Liver (tissue), 9 donors: Measurements from ENCODE around the gene PRRX1. TPM values are rescaled to one million over a fixed set of nuclear protein-coding genes. Genes with fewer than 3 reads are reported as not detected.

Experiments used
- DNase-seq: peaks from one replicate; pipeline ENCODE4 v3.0.0-alpha.2; 2017; ENCODE audit warnings: low spot score
- H3K27ac ChIP-seq, 2 donors: one replicate each; pipeline ENCODE4 v1.7.0; 2013; ENCODE audit warnings: inconsistent platforms in 2 of 2, low read length in 2 of 2, control low read depth in 1 of 2, low read depth in 1 of 2, mild to moderate bottlenecking in 1 of 2
- H3K27me3 ChIP-seq, 4 donors: one replicate each; pipeline versions ENCODE4 v1.6.1 to v1.7.0; 2013; ENCODE audit warnings: low read length in 3 of 4, inconsistent platforms in 1 of 4, mild to moderate bottlenecking in 1 of 4, moderate library complexity in 1 of 4; ENCODE audit not compliant: control insufficient read depth in 4 of 4, insufficient read depth in 4 of 4
- H3K36me3 ChIP-seq, 4 donors: one replicate each; pipeline versions ENCODE4 v1.6.1 to v1.7.0; 2013; ENCODE audit warnings: low read length in 3 of 4, mild to moderate bottlenecking in 3 of 4, low read depth in 1 of 4, moderate library complexity in 1 of 4; ENCODE audit not compliant: control insufficient read depth in 4 of 4, insufficient read depth in 3 of 4
- H3K4me1 ChIP-seq, 4 donors: one replicate each; pipeline versions ENCODE4 v1.6.1 to v1.7.0; 2013; ENCODE audit warnings: low read length in 3 of 4, mild to moderate bottlenecking in 3 of 4, moderate library complexity in 1 of 4; ENCODE audit not compliant: control insufficient read depth in 4 of 4, insufficient read depth in 4 of 4
- H3K4me3 ChIP-seq, 3 donors: one replicate each; pipeline versions ENCODE4 v1.6.1 to v1.7.0; 2013; ENCODE audit warnings: low read length in 3 of 3, control low read depth in 1 of 3, low read depth in 1 of 3, mild to moderate bottlenecking in 1 of 3
- H3K9ac ChIP-seq, 2 donors: one replicate each; pipeline ENCODE4 v1.7.0; 2013; ENCODE audit warnings: low read length in 2 of 2, mild to moderate bottlenecking in 2 of 2, moderate library complexity in 2 of 2, control low read depth in 1 of 2, low read depth in 1 of 2
- H3K9me3 ChIP-seq, 4 donors: one replicate each; pipeline versions ENCODE4 v1.6.1 to v1.7.0; 2013; ENCODE audit warnings: low read length in 3 of 4; ENCODE audit not compliant: control insufficient read depth in 4 of 4
- ATF3 ChIP-seq: IDR thresholded peaks from 2 replicates; pipeline ENCODE4 v1.6.1; 2016; ENCODE audit warnings: antibody characterized with exemption
- CTCF ChIP-seq: fragments of 150-350 bp; IDR thresholded peaks from 2 replicates; pipeline ENCODE4 v1.5.1; 2017; ENCODE audit warnings: improper control_type of control experiment, low read depth, low read length; ENCODE audit not compliant: missing input control
- EGR1 ChIP-seq, 2 donors: IDR thresholded peaks; 2 replicates each; pipeline ENCODE4 v1.6.1; 2016 to 2018; ENCODE audit warnings: antibody characterized with exemption in 2 of 2, low read depth in 2 of 2
- FOXA1 ChIP-seq: IDR thresholded peaks from 2 replicates; pipeline ENCODE4 v1.6.1; 2016; ENCODE audit warnings: antibody characterized with exemption
- GABPA ChIP-seq, 2 donors: IDR thresholded peaks in 1 of 2; conservative IDR thresholded peaks in 1 of 2; 2 replicates each; pipeline ENCODE4 v1.6.1; 2016; ENCODE audit warnings: antibody characterized with exemption in 2 of 2, mild to moderate bottlenecking in 1 of 2, moderate library complexity in 1 of 2
- HNF4A ChIP-seq, 2 donors: conservative IDR thresholded peaks; 2 replicates each; pipeline ENCODE4 v1.6.1; 2016; ENCODE audit warnings: antibody characterized with exemption in 2 of 2, mild to moderate bottlenecking in 2 of 2
- HNF4G ChIP-seq: IDR thresholded peaks from 2 replicates; pipeline ENCODE4 v1.6.1; 2016; ENCODE audit warnings: antibody characterized with exemption
- MAX ChIP-seq: IDR thresholded peaks from 2 replicates; pipeline ENCODE4 v1.6.1; 2016; ENCODE audit warnings: antibody characterized with exemption
- NR2F2 ChIP-seq: IDR thresholded peaks from 2 replicates; pipeline ENCODE4 v1.6.1; 2016; ENCODE audit warnings: antibody characterized with exemption
- RAD21 ChIP-seq, 2 donors: IDR thresholded peaks; 2 replicates each; pipeline ENCODE4 v1.6.1; 2016; ENCODE audit warnings: antibody characterized with exemption in 2 of 2, mild to moderate bottlenecking in 2 of 2
- REST ChIP-seq: IDR thresholded peaks from 2 replicates; pipeline ENCODE4 v1.6.1; 2016; ENCODE audit warnings: antibody characterized with exemption, mild to moderate bottlenecking
- RXRA ChIP-seq, 2 donors: IDR thresholded peaks; 2 replicates each; pipeline ENCODE4 v1.6.1; 2017 to 2018; ENCODE audit warnings: antibody characterized with exemption in 2 of 2, mild to moderate bottlenecking in 1 of 2
- TAF1 ChIP-seq: conservative IDR thresholded peaks from 2 replicates; pipeline ENCODE4 v1.6.1; 2016; ENCODE audit warnings: antibody characterized with exemption, mild to moderate bottlenecking
- YY1 ChIP-seq: IDR thresholded peaks from 2 replicates; pipeline ENCODE4 v1.6.1; 2016; ENCODE audit warnings: antibody characterized with exemption, mild to moderate bottlenecking
- WGBS: extraction: QIAGEN DNeasy Blood & Tissue Kit; methylation state at CpG from one replicate; pipeline ENCODE4 v1.1.7; 2013; 5-methylcytosine and 5-hydroxymethylcytosine counted together
- polyA plus RNA-seq, 2 donors: library from polyadenylated mRNA; stranded (reverse) in 1 of 2; unstranded in 1 of 2; fragments of 200-250 nt in 1 of 2; fragments of >200 nt in 1 of 2; fragmentation: Nextera tagmentation in 1 of 2; extraction: Ambion mirVana in 1 of 2; gene quantifications; one replicate each; pipeline versions ENCODE4 v1.2.1 to v1.2.3, GENCODE V29; 2013 to 2015
- total RNA-seq, 2 donors: library from RNA; depleted of rRNA; stranded (reverse); fragments of >200 nt; gene quantifications; one replicate each; pipeline ENCODE4 v1.2.3, GENCODE V29; 2014
- donor health status: healthy.
- donor health status: healthy.
- donor health status: healthy.
- donor health status: healthy.
- donor health status: healthy.

The PRRX1 gene
- total and polyA plus RNA-seq, 4 donors = under 0.01 to 0.37 (median 0.25) TPM; not detected in 1

- no peak for TF ChIP-seq HNF4G
- TF ChIP-seq MAX = no peak
- TF ChIP-seq EGR1 (IDR thresholded peaks at IDR 0.05; ENCODE audit: low read depth in 2 of 2) = no peak
- no peak for TF ChIP-seq ATF3
- TF ChIP-seq RAD21 (IDR thresholded peaks at IDR 0.05) = no peak
- no peak for TF ChIP-seq HNF4A (conservative IDR thresholded peaks at IDR 0.05)
- TF ChIP-seq GABPA (IDR thresholded peaks at IDR 0.05 in 1 of 2, conservative IDR thresholded peaks at IDR 0.05 in 1 of 2) = no peak
- TF ChIP-seq NR2F2 = no peak
- TF ChIP-seq CTCF = no peak
- no peak for TF ChIP-seq REST
- no peak for TF ChIP-seq YY1
- TF ChIP-seq FOXA1 = no peak
- no peak for TF ChIP-seq TAF1
- no peak for TF ChIP-seq RXRA (IDR thresholded peaks at IDR 0.05)
- no peaks in the 10 kb centered on the region for H3K36me3 ChIP-seq
- H3K27me3 ChIP-seq = peaks cover 0 to 7% (median 0%) of the 10 kb centered on the region in 4 donors
- WGBS = 50% methylated on average over 2 of the region's 2 CpGs
- no peak overlapping the region for H3K4me3 ChIP-seq
- H3K9me3 ChIP-seq = no peaks in the 10 kb centered on the region
- no peak overlapping the region for H3K9ac ChIP-seq
- no peak for DNase-seq
- no peak overlapping the region for H3K27ac ChIP-seq
- H3K4me1 ChIP-seq = no peaks in the 10 kb centered on the region
Observed at GRCh38 chr1:170734412-170735175, 70.7 kb downstream of the PRRX1 start.

GRCh38 chr1:170735366-170736263 is 71.7 kb downstream of the PRRX1 start:
- no peak overlapping the region for H3K9ac ChIP-seq
- H3K36me3 ChIP-seq = no peaks in the 10 kb centered on the region
- no peaks in the 10 kb centered on the region for H3K4me1 ChIP-seq
- peaks cover 0 to 7% (median 0%) of the 10 kb centered on the region in 4 donors for H3K27me3 ChIP-seq
- DNase-seq = no peak
- no peak overlapping the region for H3K4me3 ChIP-seq
- H3K9me3 ChIP-seq = no peaks in the 10 kb centered on the region
- WGBS = 64% methylated on average over 2 of the region's 2 CpGs
- no peak overlapping the region for H3K27ac ChIP-seq
- no peak for TF ChIP-seq RXRA (IDR thresholded peaks at IDR 0.05)
- no peak for TF ChIP-seq YY1
- TF ChIP-seq FOXA1 = no peak
- TF ChIP-seq CTCF = no peak
